Stimulated activated CD8-positive, alpha-beta memory T cell treated with anti-CD3 and anti-CD28 coated beads, Interleukin-7, amount 100 ng/mL, for 48 hours (primary cell): ENCODE measurements around the gene FAM78B.

Source experiments
- DNase-seq, 2 donors: peaks; one replicate each; pipeline ENCODE4 v3.0.0-alpha.2; 2020; ENCODE audit warnings: low read depth in 1 of 2; ENCODE audit errors: extremely low read depth in 1 of 2

Gene FAM78B

GRCh38 chr1:166166698-166167571 lies at the start of gene FAM78B:
Gene FAM78B, minus strand, starts transcription at chr1:166167001. Its CDS starts 753 bp downstream, at chr1:166166248.
- DNase-seq = peak; percentile 21 to 40

- DNase-seq = no peak
Measured at GRCh38 chr1:166202546-166202945, 35.7 kb upstream of the FAM78B start.

- DNase-seq = no peak
Measured at GRCh38 chr1:166200743-166201142, 33.9 kb upstream of the FAM78B start.

- DNase-seq = no peak
Measured at GRCh38 chr1:166197597-166197996, 30.8 kb upstream of the FAM78B start.

GRCh38 chr1:166197141-166197540 lies 30.3 kb upstream of the FAM78B start:
- DNase-seq = no peak

GRCh38 chr1:166193057-166193698 lies 26.4 kb upstream of the FAM78B start:
- DNase-seq = no peak

GRCh38 chr1:166190400-166190799 lies 23.6 kb upstream of the FAM78B start:
- no peak for DNase-seq

- no peak for DNase-seq
Measured at GRCh38 chr1:166189126-166189525, 22.3 kb upstream of the FAM78B start.

- DNase-seq = no peak
Measured at GRCh38 chr1:166185526-166185925, 18.7 kb upstream of the FAM78B start.

GRCh38 chr1:166184897-166185296 lies 18.1 kb upstream of the FAM78B start:
- DNase-seq = no peak

GRCh38 chr1:166184012-166184411 lies 17.2 kb upstream of the FAM78B start:
- no peak for DNase-seq

GRCh38 chr1:166182281-166182680 lies 15.5 kb upstream of the FAM78B start:
- no peak for DNase-seq

- DNase-seq = no peak
Measured at GRCh38 chr1:166176416-166176815, 9.6 kb upstream of the FAM78B start.

GRCh38 chr1:166175032-166175431 lies 8.2 kb upstream of the FAM78B start:
- no peak for DNase-seq

- DNase-seq = no peak
Measured at GRCh38 chr1:166174108-166174507, 7.3 kb upstream of the FAM78B start.

GRCh38 chr1:166172106-166172505 lies 5.3 kb upstream of the FAM78B start:
- DNase-seq = no peak

GRCh38 chr1:166170726-166171125 lies 3.9 kb upstream of the FAM78B start:
- no peak for DNase-seq

- no peak for DNase-seq
Measured at GRCh38 chr1:166170075-166170474, 3.3 kb upstream of the FAM78B start.

- no peak for DNase-seq
Measured at GRCh38 chr1:166169182-166169581, 2.4 kb upstream of the FAM78B start.

GRCh38 chr1:166167572-166167925 lies 748 bp upstream of the FAM78B start:
- no peak for DNase-seq

- no peak for DNase-seq
Measured at GRCh38 chr1:166166329-166166697, 488 bp downstream of the FAM78B start.

GRCh38 chr1:166165661-166166328 lies 1.0 kb downstream of the FAM78B start:
- no peak for DNase-seq
